ENCODE measurements around the gene ADAM15. TPM values are rescaled to one million over a fixed set of nuclear protein-coding genes. Genes with fewer than 3 reads are reported as not detected.

The ADAM15 gene
- total RNA-seq, 2 donors from 2014 or later = 64.6 to 96.7 TPM

GRCh38 chr1:155091071-155092051 lies 40.2 kb downstream of the ADAM15 start:
- no peaks in the 10 kb centered on the region for H3K36me3 ChIP-seq
- no peak overlapping the region for H3K27ac ChIP-seq
- no peaks in the 10 kb centered on the region for H3K9me3 ChIP-seq
- DNase-seq (ENCODE audit: low spot score) = peak; percentile 80
- peaks cover 0 to 36% of the 10 kb centered on the region in 2 donors for H3K4me1 ChIP-seq
- H3K4me3 ChIP-seq = no peak overlapping the region
- peak; percentile 99 for TF ChIP-seq CTCF (IDR thresholded peaks at IDR 0.05)
- H3K27me3 ChIP-seq = no peaks in the 10 kb centered on the region

GRCh38 chr1:155092131-155092530 lies 41.0 kb downstream of the ADAM15 start:
- Histone ChIP-seq H3K4me3 (no peak overlapping the region), H3K4me1 (peaks cover 0 to 28% of the 10 kb centered on the region in 2 donors), H3K27ac (no peak overlapping the region), H3K9me3 (no peaks in the 10 kb centered on the region), H3K27me3 (no peaks in the 10 kb centered on the region), H3K36me3 (no peaks in the 10 kb centered on the region)
- no peak for TF ChIP-seq CTCF (IDR thresholded peaks at IDR 0.05)
- no peak for DNase-seq (ENCODE audit: low spot score)

DNA sequence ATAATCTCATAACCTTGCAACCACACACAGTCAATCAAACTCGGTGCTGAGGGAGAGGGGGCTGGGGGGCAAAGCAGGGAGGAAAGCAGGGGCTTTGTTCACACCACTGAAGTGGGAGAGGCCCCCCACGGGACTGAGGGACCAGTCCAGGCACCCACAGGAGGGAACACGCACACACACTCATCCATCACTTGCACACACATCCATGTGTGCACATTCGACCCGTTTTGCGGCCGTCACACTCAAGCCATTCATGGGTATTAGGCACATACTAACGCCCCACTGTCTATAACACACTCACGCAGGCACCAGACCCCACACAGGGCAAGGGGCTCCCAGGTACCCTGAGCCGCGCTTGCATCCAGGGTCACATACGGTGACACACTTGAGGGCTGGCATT lies 41.5 kb downstream of the ADAM15 start:
- no peak overlapping the region for H3K27ac ChIP-seq
- no peak for TF ChIP-seq CTCF (IDR thresholded peaks at IDR 0.05)
- H3K4me3 ChIP-seq = no peak overlapping the region
- H3K9me3 ChIP-seq = no peaks in the 10 kb centered on the region
- peaks cover 0 to 25% of the 10 kb centered on the region in 2 donors for H3K4me1 ChIP-seq
- H3K36me3 ChIP-seq = no peaks in the 10 kb centered on the region
- no peak for DNase-seq (ENCODE audit: low spot score)
- no peaks in the 10 kb centered on the region for H3K27me3 ChIP-seq

- Histone ChIP-seq H3K4me3 (no peak overlapping the region), H3K4me1 (peaks cover 0 to 25% of the 10 kb centered on the region in 2 donors), H3K27ac (peak overlapping the region in 1 of 2 donors; percentile 43), H3K27me3 (no peaks in the 10 kb centered on the region), H3K36me3 (no peaks in the 10 kb centered on the region), H3K9me3 (no peaks in the 10 kb centered on the region)
- TF ChIP-seq CTCF (IDR thresholded peaks at IDR 0.05) = peak in 1 of 2 donors; percentile 54
- DNase-seq (ENCODE audit: low spot score) = no peak
These were observed 43.0 kb downstream of the ADAM15 start for GRCh38 chr1:155093911-155094621.

GRCh38 chr1:155094622-155094948 lies 43.5 kb downstream of the ADAM15 start:
- Histone ChIP-seq H3K9me3 (no peaks in the 10 kb centered on the region), H3K27me3 (no peaks in the 10 kb centered on the region), H3K27ac (peak overlapping the region in 1 of 2 donors; percentile 43), H3K36me3 (no peaks in the 10 kb centered on the region), H3K4me1 (peaks cover 0 to 25% of the 10 kb centered on the region in 2 donors), H3K4me3 (no peak overlapping the region)
- no peak for DNase-seq (ENCODE audit: low spot score)
- no peak for TF ChIP-seq CTCF (IDR thresholded peaks at IDR 0.05)

All from right atrium auricular region (tissue), 2 donors.